ENCODE data around the gene MRPL24. TPM values are rescaled to one million over a fixed set of nuclear protein-coding genes. Genes with fewer than 3 reads are reported as not detected.

The MRPL24 gene
- total and polyA plus RNA-seq, 2 of the 13 experiments (the other 11 are each of a cell fraction or from before 2014, with no cell fraction given) = 38.1 to 42.9 TPM

DNA sequence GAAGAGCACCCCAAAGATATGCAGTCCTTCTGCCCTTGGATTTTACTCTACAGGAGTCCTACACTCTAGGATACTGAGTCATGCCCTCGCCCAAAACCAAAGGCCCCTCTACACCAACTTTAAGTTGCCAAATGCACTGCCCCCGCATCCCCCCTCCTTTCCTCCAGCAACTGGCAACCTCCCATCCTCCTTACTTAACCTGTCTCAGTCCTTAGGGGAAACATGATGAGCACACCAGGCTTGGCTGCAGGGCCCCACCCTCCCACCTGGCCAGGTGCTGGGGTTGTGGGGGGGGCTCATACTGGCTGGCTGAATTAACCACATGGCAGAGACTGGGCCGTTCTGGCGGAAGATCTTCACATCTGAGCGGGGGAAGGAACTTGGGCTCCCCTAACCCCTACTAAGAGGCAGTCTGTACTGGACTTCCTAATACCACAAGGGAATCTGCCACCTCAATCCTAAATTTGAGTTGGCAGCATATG is 9.3 kb upstream of the MRPL24 start (continued):
- TF ChIP-seq, protein P1, sequence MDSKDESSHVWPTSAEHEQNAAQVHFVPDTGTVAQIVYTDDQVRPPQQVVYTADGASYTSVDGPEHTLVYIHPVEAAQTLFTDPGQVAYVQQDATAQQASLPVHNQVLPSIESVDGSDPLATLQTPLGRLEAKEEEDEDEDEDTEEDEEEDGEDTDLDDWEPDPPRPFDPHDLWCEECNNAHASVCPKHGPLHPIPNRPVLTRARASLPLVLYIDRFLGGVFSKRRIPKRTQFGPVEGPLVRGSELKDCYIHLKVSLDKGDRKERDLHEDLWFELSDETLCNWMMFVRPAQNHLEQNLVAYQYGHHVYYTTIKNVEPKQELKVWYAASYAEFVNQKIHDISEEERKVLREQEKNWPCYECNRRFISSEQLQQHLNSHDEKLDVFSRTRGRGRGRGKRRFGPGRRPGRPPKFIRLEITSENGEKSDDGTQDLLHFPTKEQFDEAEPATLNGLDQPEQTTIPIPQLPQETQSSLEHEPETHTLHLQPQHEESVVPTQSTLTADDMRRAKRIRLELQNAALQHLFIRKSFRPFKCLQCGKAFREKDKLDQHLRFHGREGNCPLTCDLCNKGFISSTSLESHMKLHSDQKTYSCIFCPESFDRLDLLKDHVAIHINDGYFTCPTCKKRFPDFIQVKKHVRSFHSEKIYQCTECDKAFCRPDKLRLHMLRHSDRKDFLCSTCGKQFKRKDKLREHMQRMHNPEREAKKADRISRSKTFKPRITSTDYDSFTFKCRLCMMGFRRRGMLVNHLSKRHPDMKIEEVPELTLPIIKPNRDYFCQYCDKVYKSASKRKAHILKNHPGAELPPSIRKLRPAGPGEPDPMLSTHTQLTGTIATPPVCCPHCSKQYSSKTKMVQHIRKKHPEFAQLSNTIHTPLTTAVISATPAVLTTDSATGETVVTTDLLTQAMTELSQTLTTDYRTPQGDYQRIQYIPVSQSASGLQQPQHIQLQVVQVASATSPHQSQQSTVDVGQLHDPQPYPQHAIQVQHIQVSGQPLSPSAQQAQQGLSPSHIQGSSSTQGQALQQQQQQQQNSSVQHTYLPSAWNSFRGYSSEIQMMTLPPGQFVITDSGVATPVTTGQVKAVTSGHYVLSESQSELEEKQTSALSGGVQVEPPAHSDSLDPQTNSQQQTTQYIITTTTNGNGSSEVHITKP (CRISPR knock-in tag; IDR thresholded peaks at IDR 0.05; ENCODE audit: low read depth) = peak; percentile 24; the same call in 1 of the 2 replicates
- TF ChIP-seq ZNF792 (CRISPR knock-in tag; IDR thresholded peaks at IDR 0.05) (no peak), HNF4G (IDR thresholded peaks at IDR 0.05; ENCODE audit: borderline replicate concordance, low read depth, low read length) (no peak), HNF4G (CRISPR knock-in tag; IDR thresholded peaks at IDR 0.05; ENCODE audit: borderline replicate concordance, low read depth) (no peak), WIZ (CRISPR knock-in tag; IDR thresholded peaks at IDR 0.05) (no peak), ZNF619 (CRISPR knock-in tag; IDR thresholded peaks at IDR 0.05) (0 out of 2 replicates have a peak, but pooled peaks have one; percentile 12), MYC (CRISPR knock-in tag; IDR thresholded peaks at IDR 0.05; ENCODE audit: borderline replicate concordance) (peak; percentile 11; the same call in 1 of the 2 replicates), ERF (CRISPR knock-in tag; IDR thresholded peaks at IDR 0.05) (0 out of 2 replicates have a peak, but pooled peaks have one; percentile 8), SOX5 (CRISPR knock-in tag; IDR thresholded peaks at IDR 0.05; ENCODE audit: borderline replicate concordance) (no peak), POLR2A (IDR thresholded peaks at IDR 0.05; ENCODE audit: insufficient read depth in 1 of 2, low read depth in 2 of 2, low read length in 2 of 2) (peak in 1 of 2 experiments; percentile 15; a peak in 1 of 4 replicates), ZNF883 (CRISPR knock-in tag; IDR thresholded peaks at IDR 0.05; ENCODE audit: not compliant biosample characterization) (no peak), MAZ (IDR thresholded peaks at IDR 0.05; ENCODE audit: borderline replicate concordance, low read depth, low read length) (peak; percentile 6; the same call in 1 of the 2 replicates), MAZ (CRISPR knock-in tag; IDR thresholded peaks at IDR 0.05; ENCODE audit: low read depth) (no peak), ZNF296 (CRISPR knock-in tag; conservative IDR thresholded peaks at IDR 0.05) (no peak), ZNF264 (CRISPR knock-in tag; IDR thresholded peaks at IDR 0.05) (no peak), ETV6 (CRISPR knock-in tag; conservative IDR thresholded peaks at IDR 0.05) (no peak), ZNF253 (CRISPR knock-in tag; IDR thresholded peaks at IDR 0.05; ENCODE audit: borderline replicate concordance) (no peak), MAFF (IDR thresholded peaks at IDR 0.05; ENCODE audit: low read depth, low read length) (no peak), ZNF501 (CRISPR knock-in tag; IDR thresholded peaks at IDR 0.05) (peak; percentile 18; the same call in 1 of the 2 replicates), NFIC (IDR thresholded peaks at IDR 0.05; ENCODE audit: low read length) (no peak), BORCS8-MEF2B (CRISPR knock-in tag; IDR thresholded peaks at IDR 0.05) (0 out of 2 replicates have a peak, but pooled peaks have one; percentile 0)
- TF ChIP-seq, protein P2, sequence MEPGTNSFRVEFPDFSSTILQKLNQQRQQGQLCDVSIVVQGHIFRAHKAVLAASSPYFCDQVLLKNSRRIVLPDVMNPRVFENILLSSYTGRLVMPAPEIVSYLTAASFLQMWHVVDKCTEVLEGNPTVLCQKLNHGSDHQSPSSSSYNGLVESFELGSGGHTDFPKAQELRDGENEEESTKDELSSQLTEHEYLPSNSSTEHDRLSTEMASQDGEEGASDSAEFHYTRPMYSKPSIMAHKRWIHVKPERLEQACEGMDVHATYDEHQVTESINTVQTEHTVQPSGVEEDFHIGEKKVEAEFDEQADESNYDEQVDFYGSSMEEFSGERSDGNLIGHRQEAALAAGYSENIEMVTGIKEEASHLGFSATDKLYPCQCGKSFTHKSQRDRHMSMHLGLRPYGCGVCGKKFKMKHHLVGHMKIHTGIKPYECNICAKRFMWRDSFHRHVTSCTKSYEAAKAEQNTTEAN (CRISPR knock-in tag; conservative IDR thresholded peaks at IDR 0.05) = no peak
- TF ChIP-seq, protein P3, sequence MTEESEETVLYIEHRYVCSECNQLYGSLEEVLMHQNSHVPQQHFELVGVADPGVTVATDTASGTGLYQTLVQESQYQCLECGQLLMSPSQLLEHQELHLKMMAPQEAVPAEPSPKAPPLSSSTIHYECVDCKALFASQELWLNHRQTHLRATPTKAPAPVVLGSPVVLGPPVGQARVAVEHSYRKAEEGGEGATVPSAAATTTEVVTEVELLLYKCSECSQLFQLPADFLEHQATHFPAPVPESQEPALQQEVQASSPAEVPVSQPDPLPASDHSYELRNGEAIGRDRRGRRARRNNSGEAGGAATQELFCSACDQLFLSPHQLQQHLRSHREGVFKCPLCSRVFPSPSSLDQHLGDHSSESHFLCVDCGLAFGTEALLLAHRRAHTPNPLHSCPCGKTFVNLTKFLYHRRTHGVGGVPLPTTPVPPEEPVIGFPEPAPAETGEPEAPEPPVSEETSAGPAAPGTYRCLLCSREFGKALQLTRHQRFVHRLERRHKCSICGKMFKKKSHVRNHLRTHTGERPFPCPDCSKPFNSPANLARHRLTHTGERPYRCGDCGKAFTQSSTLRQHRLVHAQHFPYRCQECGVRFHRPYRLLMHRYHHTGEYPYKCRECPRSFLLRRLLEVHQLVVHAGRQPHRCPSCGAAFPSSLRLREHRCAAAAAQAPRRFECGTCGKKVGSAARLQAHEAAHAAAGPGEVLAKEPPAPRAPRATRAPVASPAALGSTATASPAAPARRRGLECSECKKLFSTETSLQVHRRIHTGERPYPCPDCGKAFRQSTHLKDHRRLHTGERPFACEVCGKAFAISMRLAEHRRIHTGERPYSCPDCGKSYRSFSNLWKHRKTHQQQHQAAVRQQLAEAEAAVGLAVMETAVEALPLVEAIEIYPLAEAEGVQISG (CRISPR knock-in tag; IDR thresholded peaks at IDR 0.05) = no peak

Measured in HepG2 (cell line).